Breast epithelium (tissue), 3 donors: ENCODE data around the gene IER3IP1.

Source experiments
- POLR2A ChIP-seq: fragments of 450-650 bp; IDR thresholded peaks from one replicate; pipeline ENCODE4 v1.6.1; 2016; ENCODE audit warnings: antibody characterized with exemption, mild to moderate bottlenecking, moderate library complexity
- POLR2AphosphoS5 ChIP-seq, 3 donors: sonication (generic); formaldehyde crosslinking; IDR thresholded peaks; one replicate each; pipeline ENCODE4 v1.6.1; 2017; ENCODE audit warnings: antibody characterized with exemption in 3 of 3
- TF ChIP-seq, protein P1 (sequence below), 3 donors: fragments of 450-650 bp; IDR thresholded peaks; one replicate each; pipeline ENCODE4 v1.5.1; 2016 to 2017; ENCODE audit warnings: antibody characterized with exemption in 3 of 3, mild to moderate bottlenecking in 3 of 3, moderate library complexity in 3 of 3

DNA sequence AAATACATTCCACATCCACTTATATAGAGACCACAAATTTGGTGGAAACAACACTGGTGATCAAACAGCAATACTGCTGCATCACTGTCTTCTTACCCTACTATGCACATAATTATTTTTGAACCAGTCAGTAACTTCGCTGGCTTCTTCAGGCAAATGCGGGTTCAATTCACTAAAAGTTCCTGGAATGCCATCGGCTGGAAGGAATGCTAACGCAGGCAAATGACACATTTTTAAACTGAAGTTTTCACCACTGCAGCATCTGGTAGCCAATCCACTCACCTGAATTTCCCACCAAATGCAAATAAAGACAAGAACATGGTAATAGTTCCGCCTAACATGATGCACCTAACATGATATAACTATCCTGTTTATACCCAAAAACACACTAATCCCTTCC is 15.9 kb downstream of the IER3IP1 start:
- TF ChIP-seq, protein P1, sequence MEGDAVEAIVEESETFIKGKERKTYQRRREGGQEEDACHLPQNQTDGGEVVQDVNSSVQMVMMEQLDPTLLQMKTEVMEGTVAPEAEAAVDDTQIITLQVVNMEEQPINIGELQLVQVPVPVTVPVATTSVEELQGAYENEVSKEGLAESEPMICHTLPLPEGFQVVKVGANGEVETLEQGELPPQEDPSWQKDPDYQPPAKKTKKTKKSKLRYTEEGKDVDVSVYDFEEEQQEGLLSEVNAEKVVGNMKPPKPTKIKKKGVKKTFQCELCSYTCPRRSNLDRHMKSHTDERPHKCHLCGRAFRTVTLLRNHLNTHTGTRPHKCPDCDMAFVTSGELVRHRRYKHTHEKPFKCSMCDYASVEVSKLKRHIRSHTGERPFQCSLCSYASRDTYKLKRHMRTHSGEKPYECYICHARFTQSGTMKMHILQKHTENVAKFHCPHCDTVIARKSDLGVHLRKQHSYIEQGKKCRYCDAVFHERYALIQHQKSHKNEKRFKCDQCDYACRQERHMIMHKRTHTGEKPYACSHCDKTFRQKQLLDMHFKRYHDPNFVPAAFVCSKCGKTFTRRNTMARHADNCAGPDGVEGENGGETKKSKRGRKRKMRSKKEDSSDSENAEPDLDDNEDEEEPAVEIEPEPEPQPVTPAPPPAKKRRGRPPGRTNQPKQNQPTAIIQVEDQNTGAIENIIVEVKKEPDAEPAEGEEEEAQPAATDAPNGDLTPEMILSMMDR (IDR thresholded peaks at IDR 0.05) = no peak
- TF ChIP-seq POLR2AphosphoS5 (IDR thresholded peaks at IDR 0.05) = no peak
- TF ChIP-seq POLR2A = no peak
